K562 (cell line): ENCODE results near the gene SLC18B1. TPM values are rescaled to one million over a fixed set of nuclear protein-coding genes. Genes with fewer than 3 reads are reported as not detected.

Experiments
- BACH1 ChIP-seq: fragments of 200-800 bp; sonication (Bioruptor generic); IDR thresholded peaks from 2 replicates; pipeline ENCODE4 v1.6.1; 2016; ENCODE audit warnings: missing genetic modification characterization, missing compliant biosample characterization
- ETV5 ChIP-seq: sonication (generic); formaldehyde crosslinking; IDR thresholded peaks from 2 replicates; pipeline ENCODE4 v1.4.0; 2020; ENCODE audit warnings: low read depth, mild to moderate bottlenecking, missing genetic modification reagents
- FOS ChIP-seq: IDR thresholded peaks from 3 replicates; pipeline ENCODE4 v1.6.1; 2011; ENCODE audit not compliant: insufficient read length; ENCODE audit errors: extremely low read depth
- FOXJ2 ChIP-seq: fragments of 200-800 bp; sonication (Bioruptor generic); IDR thresholded peaks from 2 replicates; pipeline ENCODE4 v1.6.1; 2016; ENCODE audit warnings: missing genetic modification characterization, missing compliant biosample characterization
- FOXJ3 ChIP-seq: sonication (generic); formaldehyde crosslinking; IDR thresholded peaks from 2 replicates; pipeline ENCODE4 v1.4.0; 2020; ENCODE audit warnings: mild to moderate bottlenecking, missing genetic modification reagents
- IRF9 ChIP-seq: fragments of 450-650 bp; IDR thresholded peaks from 2 replicates; pipeline ENCODE4 v1.6.1; 2016; ENCODE audit warnings: missing biosample characterization, missing genetic modification characterization
- MAX ChIP-seq: sonication (generic); formaldehyde crosslinking; IDR thresholded peaks from 2 replicates; pipeline ENCODE4 v1.9.0; 2022; ENCODE audit warnings: mild to moderate bottlenecking, missing genetic modification reagents
- TAL1 ChIP-seq: fragments of 450-650 bp; IDR thresholded peaks from 2 replicates; pipeline ENCODE4 v1.6.1; 2016; ENCODE audit warnings: mild to moderate bottlenecking
- TSHZ1 ChIP-seq: fragments of 250-450 bp; sonication (Bioruptor Pico); IDR thresholded peaks from 2 replicates; pipeline ENCODE4 v1.4.0; 2020; ENCODE audit warnings: mild to moderate bottlenecking, moderate library complexity
- ZBTB12 ChIP-seq: fragments of 250-450 bp; sonication (Bioruptor Pico); IDR thresholded peaks from 2 replicates; pipeline ENCODE4 v1.4.0; 2020
- ZNF133 ChIP-seq: fragments of 250-450 bp; sonication (Bioruptor Pico); IDR thresholded peaks from 2 replicates; pipeline ENCODE4 v1.4.0; 2020; ENCODE audit warnings: mild to moderate bottlenecking
- ZNF77 ChIP-seq: fragments of 250-450 bp; sonication (Bioruptor Pico); IDR thresholded peaks from 2 replicates; pipeline ENCODE4 v1.5.0; 2020
- polyA plus RNA-seq, 8 experiments: library from polyadenylated mRNA; depleted of rRNA in 4 of 8; stranded (reverse) in 5 of 8; unstranded in 3 of 8; fragments of >200 nt; fragmentation: Nextera tagmentation in 2 of 8; fragmentation: Illumina TruSeq in 1 of 8; extraction: Ambion mirVana in 2 of 8; extraction: Trizol in 1 of 8; gene quantifications; 2 replicates each; pipeline versions ENCODE4 v1.2.1 to v1.2.3, GENCODE V29; 2011 to 2014; ENCODE audit warnings: inconsistent platforms in 1 of 8, missing spikeins in 1 of 8
- total RNA-seq, 7 experiments: library from RNA; depleted of rRNA in 6 of 7; stranded (reverse); fragments of >200 nt in 6 of 7; fragmentation: Illumina TruSeq in 2 of 7; extraction: Trizol in 2 of 7; gene quantifications; 2 replicates each; pipeline versions ENCODE4 v1.2.1 to v1.2.3, GENCODE V29; 2011 to 2021; ENCODE audit warnings: low replicate concordance in 1 of 7

The SLC18B1 gene
- total and polyA plus RNA-seq, 9 of the 15 experiments (the other 6 are each of a cell fraction or from before 2014, with no cell fraction given), result 10.4 to 49.1 (median 32.0) TPM

GRCh38 chr6:132790450-132790849 is 8.0 kb downstream of the SLC18B1 start (continued):
- TF ChIP-seq TAL1 (no peak), ZNF133 (CRISPR knock-in tag) (no peak), MAX (CRISPR knock-in tag) (no peak), ZNF77 (no peak), ZBTB12 (CRISPR knock-in tag) (no peak), FOXJ3 (CRISPR knock-in tag) (no peak), TSHZ1 (CRISPR knock-in tag) (no peak), FOS (no peak), FOXJ2 (tag) (no peak), IRF9 (tag) (no peak), BACH1 (no peak), ETV5 (no peak)
